ENCODE measurements around the gene L1CAM.

The L1CAM gene

GRCh38 chrX:153902385-153902784 is 16.4 kb upstream of the L1CAM start:
- DNase-seq: no peak

DNA sequence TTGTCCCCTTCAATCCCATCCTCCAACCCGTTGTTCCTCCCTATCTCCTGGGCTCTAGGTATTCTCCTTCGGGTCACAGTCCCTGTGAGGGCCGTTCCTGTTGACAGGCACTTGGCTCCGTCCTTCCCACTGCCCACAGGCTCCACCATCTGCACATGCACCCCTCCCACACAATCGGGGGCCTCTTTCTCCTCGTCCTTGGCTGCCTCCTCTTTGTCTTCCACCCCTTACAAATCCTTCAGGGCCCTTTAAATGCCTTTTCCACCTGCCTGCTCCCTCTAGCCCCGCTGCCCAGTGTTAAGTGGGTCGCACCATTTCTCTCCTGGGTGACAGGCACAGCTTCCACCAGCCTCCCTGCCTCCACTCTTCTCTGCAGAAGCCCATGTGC is 15.8 kb upstream of the L1CAM start:
- no peak for DNase-seq

DNA sequence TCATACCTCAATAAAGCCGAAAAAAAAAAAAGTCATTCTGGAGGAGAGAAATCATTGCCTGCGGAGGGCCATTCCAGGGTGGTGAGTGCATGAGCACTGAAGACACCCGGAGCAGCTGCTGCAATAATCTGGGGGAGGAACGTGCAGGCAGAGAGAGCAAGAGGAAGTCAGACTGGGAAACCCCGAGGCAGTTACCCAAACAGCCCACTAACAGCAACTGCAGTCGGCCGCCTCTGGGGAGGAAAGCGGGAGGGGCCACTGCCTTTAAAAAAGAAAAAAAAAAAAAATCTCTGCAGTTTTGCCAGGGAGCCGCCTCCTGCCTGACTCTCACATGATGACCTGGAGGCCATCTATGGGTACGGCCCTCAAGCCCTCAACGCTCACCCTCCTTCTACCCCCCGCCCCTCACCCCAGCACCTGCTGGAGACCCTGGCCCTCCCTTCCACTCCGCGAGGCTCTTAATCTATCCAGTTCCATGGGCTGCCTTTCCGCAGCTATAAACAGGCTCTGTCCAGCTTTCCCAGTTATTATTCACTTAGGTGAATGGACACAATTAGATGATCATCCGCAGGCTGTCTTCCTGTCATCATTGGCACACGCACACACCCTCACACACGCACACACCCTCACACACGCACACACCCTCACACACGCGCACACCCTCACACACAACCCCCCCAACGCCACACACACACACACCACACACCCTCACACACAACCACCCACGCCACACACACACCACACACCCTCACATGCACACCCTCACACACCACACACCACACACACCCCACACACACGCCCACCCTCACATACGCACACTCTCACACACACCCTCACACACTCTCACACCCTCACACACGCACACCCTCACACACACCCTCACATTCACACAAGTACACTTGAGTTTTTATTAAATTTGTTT is 15.1 kb upstream of the L1CAM start:
- peak; percentile 72 for DNase-seq

GRCh38 chrX:153897899-153898298 is 11.9 kb upstream of the L1CAM start:
- DNase-seq: no peak

DNA sequence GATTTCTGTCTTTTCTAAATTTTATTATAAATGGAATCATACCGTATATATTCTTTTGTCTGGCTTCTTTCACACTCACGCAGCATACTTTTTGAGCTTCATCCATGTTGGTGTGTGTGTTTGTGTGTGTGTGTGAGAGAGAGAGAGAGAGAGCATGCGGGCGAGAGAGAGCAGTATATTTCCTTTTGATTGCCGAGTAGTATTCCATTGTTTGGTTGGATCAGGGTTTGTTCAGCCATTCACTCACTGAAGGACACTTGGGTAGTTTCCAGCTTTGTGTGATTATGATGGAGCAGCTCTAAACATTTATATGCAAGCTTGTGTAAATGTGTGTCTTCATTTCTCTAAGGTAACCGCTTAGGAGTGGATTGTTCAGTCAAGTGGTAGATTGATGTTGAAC is 3.1 kb upstream of the L1CAM start:
- DNase-seq: no peak

DNA sequence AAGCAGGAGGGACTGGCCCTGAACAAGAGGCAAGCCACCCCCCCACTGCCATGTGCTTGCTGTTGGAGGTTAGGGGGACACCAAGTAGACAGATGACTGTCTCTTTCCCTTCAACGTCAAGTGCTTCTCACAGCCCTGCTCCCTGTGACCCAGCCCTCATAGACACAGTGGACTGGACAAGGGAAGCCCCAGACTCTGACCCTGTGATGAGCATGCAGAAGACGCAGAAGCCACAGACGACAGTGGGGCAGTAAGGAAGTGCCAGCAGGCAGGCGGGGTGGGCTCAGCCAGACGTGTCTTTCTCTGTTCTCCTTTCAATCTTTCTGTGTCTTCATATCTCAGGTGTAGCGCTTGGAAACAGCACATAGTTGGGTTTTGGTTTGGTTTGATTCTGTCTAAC is 2.4 kb upstream of the L1CAM start:
- no peak for DNase-seq

GRCh38 chrX:153887385-153887784 is 1.4 kb upstream of the L1CAM start:
- no peak for DNase-seq

GRCh38 chrX:153886915-153887314 is 942 bp upstream of the L1CAM start:
- no peak for DNase-seq

- DNase-seq: no peak
Measured at GRCh38 chrX:153885208-153885787, 675 bp downstream of the L1CAM start.

GRCh38 chrX:153884590-153884989 is 1.4 kb downstream of the L1CAM start:
- DNase-seq: no peak

DNA sequence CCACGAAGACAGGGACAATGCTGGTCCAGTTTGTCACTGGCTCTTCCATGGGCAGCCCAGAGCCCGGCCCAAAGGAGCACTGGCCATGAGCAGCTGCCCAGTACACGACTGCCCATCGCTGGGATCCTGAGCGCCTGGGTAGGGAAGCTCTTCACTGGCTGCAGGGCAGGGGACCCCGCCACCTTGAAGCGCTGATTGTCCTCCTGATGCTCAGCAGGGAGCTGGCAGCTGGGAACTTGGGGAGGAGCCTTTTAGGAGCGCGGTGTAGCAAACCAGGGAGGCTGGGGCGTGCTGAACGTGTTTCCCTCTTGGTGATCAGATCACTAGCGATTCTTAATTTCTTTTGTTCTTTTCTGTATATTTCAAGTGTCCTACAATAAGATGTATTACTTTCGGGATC is 1.8 kb downstream of the L1CAM start:
- no peak for DNase-seq

DNA sequence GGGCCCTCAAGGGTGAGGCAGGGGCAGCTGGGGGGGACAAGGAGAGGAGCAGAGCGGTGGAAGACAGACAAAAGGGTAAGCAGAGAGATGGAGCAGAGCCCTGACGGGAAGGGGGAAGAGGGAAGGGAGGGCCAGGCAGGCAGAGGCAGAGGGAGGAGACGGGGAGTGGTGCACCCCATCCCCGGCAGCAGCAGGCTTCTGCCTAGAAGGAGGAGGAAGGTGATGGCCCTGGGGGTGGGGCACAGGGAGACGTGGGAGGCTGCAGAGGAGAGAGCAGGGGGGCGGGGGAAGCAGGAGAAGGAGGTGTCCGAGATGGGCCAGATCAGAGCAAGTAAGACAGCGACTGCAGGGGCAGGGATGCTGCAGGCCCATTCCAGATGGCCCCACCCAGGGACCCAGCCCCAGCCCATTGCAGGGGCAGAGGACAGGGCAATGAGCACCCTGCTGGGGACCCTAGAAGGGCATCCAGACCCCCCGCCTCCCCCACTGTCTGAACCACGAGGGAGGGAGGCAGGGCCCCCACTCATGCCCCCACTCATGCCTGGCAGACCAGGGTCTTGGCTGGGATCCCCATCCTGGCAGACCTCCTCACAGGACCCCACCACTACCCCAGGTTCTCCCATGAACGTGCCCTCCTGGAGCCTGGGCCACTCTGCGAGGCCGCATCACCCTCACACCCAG is 2.7 kb downstream of the L1CAM start:
- DNase-seq: no peak

GRCh38 chrX:153882557-153882956 is 3.4 kb downstream of the L1CAM start:
- DNase-seq: no peak

GRCh38 chrX:153882086-153882498 is 3.9 kb downstream of the L1CAM start:
- no peak for DNase-seq

- DNase-seq: no peak
Measured at GRCh38 chrX:153881281-153881680, 4.7 kb downstream of the L1CAM start.

GRCh38 chrX:153880440-153880815 is 5.5 kb downstream of the L1CAM start:
- DNase-seq: no peak

- no peak for DNase-seq
Measured at GRCh38 chrX:153879741-153880439, 6.1 kb downstream of the L1CAM start.

GRCh38 chrX:153878969-153879653 is 6.9 kb downstream of the L1CAM start:
- DNase-seq: no peak

DNA sequence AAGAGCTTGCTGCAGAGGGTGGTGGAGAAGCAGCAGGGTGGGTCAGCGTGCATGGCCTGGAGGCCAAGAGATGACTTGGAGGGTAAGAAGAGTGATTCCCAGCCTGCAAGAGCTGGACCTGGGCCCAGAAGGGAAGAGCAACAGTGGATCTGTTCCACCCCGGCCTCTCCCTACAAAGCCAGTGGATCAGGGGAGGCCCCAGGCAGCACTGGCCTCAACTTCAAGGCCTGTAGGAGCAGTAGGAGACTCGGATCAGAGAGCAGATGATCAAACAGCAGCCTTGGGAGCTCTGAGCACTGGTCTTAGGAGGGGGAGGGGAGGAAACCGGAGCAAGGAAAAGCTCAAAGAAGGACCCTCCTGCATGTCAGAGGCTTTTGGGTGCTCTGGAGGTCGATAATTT is 7.6 kb downstream of the L1CAM start:
- no peak for DNase-seq

DNA sequence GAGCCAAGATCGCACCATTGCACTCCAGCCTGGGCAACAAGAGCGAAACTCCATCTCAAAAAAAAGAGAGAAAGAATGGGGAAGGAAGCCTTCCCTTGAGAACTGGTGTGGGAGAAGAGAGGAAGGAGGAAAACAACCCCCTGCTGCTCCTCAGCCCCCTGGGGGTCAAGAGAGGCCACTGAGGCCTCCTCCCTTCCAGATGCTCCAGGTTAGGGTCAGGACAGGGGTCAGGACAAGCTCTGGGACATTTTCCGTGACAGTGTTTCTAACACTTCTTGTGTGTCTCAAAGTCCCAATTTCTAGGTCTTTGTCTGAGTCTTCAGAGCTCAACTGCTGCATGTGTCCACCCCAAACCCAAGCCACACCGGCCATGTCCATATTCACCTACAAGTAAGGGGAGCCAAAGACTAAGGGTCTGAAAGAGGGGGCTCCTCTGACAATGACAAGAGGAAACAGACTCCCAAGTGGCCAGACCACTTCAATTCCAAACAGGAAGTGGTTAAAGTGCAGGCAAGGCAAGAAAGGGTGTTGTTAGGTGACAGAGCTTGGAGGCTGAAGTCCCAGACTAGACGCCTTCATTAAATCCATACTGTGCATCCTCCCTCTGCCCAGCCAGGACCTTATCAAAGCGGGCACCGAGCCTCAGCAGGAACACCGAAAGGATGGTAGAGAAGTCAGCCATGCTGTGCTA is 8.3 kb downstream of the L1CAM start:
- DNase-seq: no peak

GRCh38 chrX:153876112-153876491 is 9.9 kb downstream of the L1CAM start:
- DNase-seq: no peak

All from activated CD4-positive, alpha-beta T cell treated with anti-CD3 and anti-CD28 coated beads, Interleukin-2, Interleukin-6, amounts not matched to agents 100 ng/mL and 50 ng/mL, durations not matched to agents 16 hours and 8 hours (primary cell).